Inferior parietal cortex (tissue), 1 donor: ENCODE results near the gene SLC30A4.

Source experiments
- DNase-seq: peaks from one replicate; pipeline ENCODE4 v3.0.0-alpha.2; 2016; ENCODE audit errors: extremely low spot score

SLC30A4 gene

GRCh38 chr15:45454814-45455213 is 67.7 kb downstream of the SLC30A4 start:
- DNase-seq = no peak

GRCh38 chr15:45451265-45451664 is 71.3 kb downstream of the SLC30A4 start:
- DNase-seq = no peak

- DNase-seq = no peak
These were observed 72.4 kb downstream of the SLC30A4 start for GRCh38 chr15:45449916-45450867.

- no peak for DNase-seq
These were observed 73.2 kb downstream of the SLC30A4 start for GRCh38 chr15:45449395-45449794.

- DNase-seq = no peak
These were observed 74.3 kb downstream of the SLC30A4 start for GRCh38 chr15:45448066-45448915.

GRCh38 chr15:45443645-45444044 is 78.9 kb downstream of the SLC30A4 start:
- no peak for DNase-seq

GRCh38 chr15:45442507-45443135 is 79.9 kb downstream of the SLC30A4 start:
- no peak for DNase-seq

GRCh38 chr15:45441686-45442085 is 80.9 kb downstream of the SLC30A4 start:
- DNase-seq = no peak

GRCh38 chr15:45441036-45441435 is 81.5 kb downstream of the SLC30A4 start:
- no peak for DNase-seq

- DNase-seq = no peak
These were observed 82.9 kb downstream of the SLC30A4 start for GRCh38 chr15:45439521-45440260.

- DNase-seq = no peak
These were observed 87.2 kb downstream of the SLC30A4 start for GRCh38 chr15:45435124-45435903.

- no peak for DNase-seq
These were observed 88.4 kb downstream of the SLC30A4 start for GRCh38 chr15:45434078-45434567.

GRCh38 chr15:45431511-45431910 is 91.0 kb downstream of the SLC30A4 start:
- DNase-seq = no peak

GRCh38 chr15:45429941-45430792 is 92.4 kb downstream of the SLC30A4 start:
- DNase-seq = peak; percentile 48
